Parathyroid adenoma (tissue), 2 donors: Measurements from ENCODE around the gene RALGAPB.

ENCODE experiments used
- H2AFZ ChIP-seq: fragments of 300-600 bp; sonication (generic); one replicate; pipeline ENCODE4 v1.7.0; 2017; ENCODE audit warnings: antibody characterized with exemption, mild to moderate bottlenecking
- H3K27ac ChIP-seq: fragments of 300-600 bp; sonication (generic); one replicate; pipeline ENCODE4 v1.7.0; 2017
- H3K27me3 ChIP-seq: fragments of 300-600 bp; sonication (generic); one replicate; pipeline ENCODE4 v1.7.0; 2017; ENCODE audit warnings: low read length; ENCODE audit not compliant: control insufficient read depth, insufficient read depth
- H3K36me3 ChIP-seq: fragments of 300-600 bp; sonication (generic); one replicate; pipeline ENCODE4 v1.7.0; 2017; ENCODE audit warnings: low read length; ENCODE audit not compliant: control insufficient read depth, insufficient read depth
- H3K4me1 ChIP-seq: fragments of 300-600 bp; sonication (generic); one replicate; pipeline ENCODE4 v1.7.0; 2017; ENCODE audit warnings: control low read depth
- H3K4me2 ChIP-seq: fragments of 300-600 bp; sonication (generic); one replicate; pipeline ENCODE4 v1.7.0; 2017; ENCODE audit warnings: low read length
- H3K4me3 ChIP-seq: fragments of 300-600 bp; sonication (generic); one replicate; pipeline ENCODE4 v1.7.0; 2017; ENCODE audit warnings: low read depth, low read length
- H3K79me2 ChIP-seq: fragments of 300-600 bp; sonication (generic); one replicate; pipeline ENCODE4 v1.7.0; 2017; ENCODE audit warnings: control low read depth
- H3K9ac ChIP-seq: fragments of 300-600 bp; sonication (generic); one replicate; pipeline ENCODE4 v1.7.0; 2017; ENCODE audit warnings: mild to moderate bottlenecking
- H3K9me3 ChIP-seq: fragments of 300-600 bp; sonication (generic); one replicate; pipeline ENCODE4 v1.7.0; 2017; ENCODE audit warnings: low read length; ENCODE audit not compliant: control insufficient read depth
- TF ChIP-seq, protein P1 (sequence below): fragments of 300-600 bp; sonication (generic); IDR thresholded peaks from one replicate; pipeline ENCODE4 v1.7.0; 2017; ENCODE audit warnings: antibody characterized with exemption, mild to moderate bottlenecking
- donor health status: primary hyperparathyroidism.

The RALGAPB gene

DNA sequence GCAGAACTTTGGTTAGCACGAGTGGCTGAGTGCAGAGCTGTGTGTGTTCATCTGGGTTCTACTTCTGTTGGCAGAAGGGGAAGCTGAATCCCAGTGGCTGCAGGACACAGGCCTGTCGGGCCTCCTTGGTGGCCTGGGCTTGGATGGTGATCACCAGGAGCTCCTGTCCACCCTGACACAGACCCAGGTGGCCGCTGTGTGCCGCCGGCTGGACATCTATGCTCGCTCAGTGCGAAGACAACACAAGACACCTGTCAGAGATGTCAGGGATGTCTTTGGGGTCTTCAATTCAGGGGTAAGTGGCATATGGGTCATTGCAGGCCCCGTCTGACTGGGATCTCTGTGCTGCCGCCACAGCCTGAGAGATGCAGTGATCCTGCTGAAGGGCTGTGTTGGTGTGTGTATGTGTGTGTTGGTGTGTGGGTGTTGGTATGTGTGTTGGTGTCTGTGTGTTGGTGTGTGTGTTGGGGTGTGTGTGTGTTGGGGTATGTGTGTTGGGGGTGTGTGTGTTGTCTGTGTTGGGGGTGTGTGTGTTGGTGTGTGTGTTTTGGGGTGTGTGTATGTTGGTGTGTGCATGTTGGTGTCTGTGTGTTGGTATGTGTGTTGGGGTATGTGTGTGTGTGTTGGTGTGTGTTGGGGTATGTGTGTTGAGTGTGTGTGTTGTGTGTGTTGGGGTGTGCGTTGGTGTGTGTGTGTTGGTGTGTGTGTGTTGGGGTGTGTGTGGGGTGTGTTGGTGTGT, 154.4 kb downstream of the RALGAPB start:
- Histone ChIP-seq H3K4me2 (no peak overlapping the region), H2AFZ (no peak overlapping the region), H3K9me3 (no peaks in the 10 kb centered on the region), H3K4me1 (no peaks in the 10 kb centered on the region), H3K27ac (no peak overlapping the region), H3K36me3 (no peaks in the 10 kb centered on the region), H3K27me3 (no peaks in the 10 kb centered on the region), H3K4me3 (no peak overlapping the region), H3K9ac (no peak overlapping the region), H3K79me2 (no peaks in the 10 kb centered on the region)
- TF ChIP-seq, protein P1, sequence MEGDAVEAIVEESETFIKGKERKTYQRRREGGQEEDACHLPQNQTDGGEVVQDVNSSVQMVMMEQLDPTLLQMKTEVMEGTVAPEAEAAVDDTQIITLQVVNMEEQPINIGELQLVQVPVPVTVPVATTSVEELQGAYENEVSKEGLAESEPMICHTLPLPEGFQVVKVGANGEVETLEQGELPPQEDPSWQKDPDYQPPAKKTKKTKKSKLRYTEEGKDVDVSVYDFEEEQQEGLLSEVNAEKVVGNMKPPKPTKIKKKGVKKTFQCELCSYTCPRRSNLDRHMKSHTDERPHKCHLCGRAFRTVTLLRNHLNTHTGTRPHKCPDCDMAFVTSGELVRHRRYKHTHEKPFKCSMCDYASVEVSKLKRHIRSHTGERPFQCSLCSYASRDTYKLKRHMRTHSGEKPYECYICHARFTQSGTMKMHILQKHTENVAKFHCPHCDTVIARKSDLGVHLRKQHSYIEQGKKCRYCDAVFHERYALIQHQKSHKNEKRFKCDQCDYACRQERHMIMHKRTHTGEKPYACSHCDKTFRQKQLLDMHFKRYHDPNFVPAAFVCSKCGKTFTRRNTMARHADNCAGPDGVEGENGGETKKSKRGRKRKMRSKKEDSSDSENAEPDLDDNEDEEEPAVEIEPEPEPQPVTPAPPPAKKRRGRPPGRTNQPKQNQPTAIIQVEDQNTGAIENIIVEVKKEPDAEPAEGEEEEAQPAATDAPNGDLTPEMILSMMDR, result no peak
